ENCODE results near the gene KIF26B. TPM values are rescaled to one million over a fixed set of nuclear protein-coding genes. Genes with fewer than 3 reads are reported as not detected.

The KIF26B gene
- total RNA-seq, 2 donors from 2014 or later: 0.83 to 1.3 TPM

- Histone ChIP-seq H3K27me3 (no peaks in the 10 kb centered on the region), H3K4me3 (no peak overlapping the region), H3K36me3 (no peaks in the 10 kb centered on the region), H3K4me1 (no peaks in the 10 kb centered on the region), H3K27ac (no peak overlapping the region), H3K9me3 (peaks cover 0 to 5% of the 10 kb centered on the region in 2 donors)
- DNase-seq (ENCODE audit: low spot score): no peak
- no peak for TF ChIP-seq CTCF (IDR thresholded peaks at IDR 0.05)
These were observed 302.8 kb downstream of the KIF26B start for GRCh38 chr1:245457562-245457961.

- H3K36me3 ChIP-seq: no peaks in the 10 kb centered on the region
- TF ChIP-seq CTCF (IDR thresholded peaks at IDR 0.05): no peak
- H3K9me3 ChIP-seq: no peaks in the 10 kb centered on the region
- H3K4me3 ChIP-seq: no peak overlapping the region
- H3K4me1 ChIP-seq: no peaks in the 10 kb centered on the region
- H3K27ac ChIP-seq: no peak overlapping the region
- H3K27me3 ChIP-seq: no peaks in the 10 kb centered on the region
- DNase-seq (ENCODE audit: low spot score): no peak
These were observed 303.4 kb downstream of the KIF26B start for GRCh38 chr1:245458234-245458633.

GRCh38 chr1:245458761-245459174 lies 304.0 kb downstream of the KIF26B start:
- Histone ChIP-seq H3K27me3 (no peaks in the 10 kb centered on the region), H3K27ac (no peak overlapping the region), H3K36me3 (no peaks in the 10 kb centered on the region), H3K4me3 (no peak overlapping the region), H3K4me1 (no peaks in the 10 kb centered on the region), H3K9me3 (no peaks in the 10 kb centered on the region)
- no peak for TF ChIP-seq CTCF (IDR thresholded peaks at IDR 0.05)
- DNase-seq (ENCODE audit: low spot score): no peak

GRCh38 chr1:245459621-245460020 lies 304.8 kb downstream of the KIF26B start:
- Histone ChIP-seq H3K4me1 (no peaks in the 10 kb centered on the region), H3K27me3 (no peaks in the 10 kb centered on the region), H3K36me3 (no peaks in the 10 kb centered on the region), H3K4me3 (no peak overlapping the region), H3K27ac (no peak overlapping the region), H3K9me3 (no peaks in the 10 kb centered on the region)
- no peak for DNase-seq (ENCODE audit: low spot score)
- no peak for TF ChIP-seq CTCF (IDR thresholded peaks at IDR 0.05)

- no peaks in the 10 kb centered on the region for H3K4me1 ChIP-seq
- TF ChIP-seq CTCF (IDR thresholded peaks at IDR 0.05): no peak
- H3K9me3 ChIP-seq: no peaks in the 10 kb centered on the region
- H3K36me3 ChIP-seq: no peaks in the 10 kb centered on the region
- no peaks in the 10 kb centered on the region for H3K27me3 ChIP-seq
- no peak overlapping the region for H3K27ac ChIP-seq
- H3K4me3 ChIP-seq: no peak overlapping the region
- no peak for DNase-seq (ENCODE audit: low spot score)
These were observed 306.9 kb downstream of the KIF26B start for GRCh38 chr1:245461681-245462080.

- no peaks in the 10 kb centered on the region for H3K4me1 ChIP-seq
- H3K9me3 ChIP-seq: no peaks in the 10 kb centered on the region
- no peak overlapping the region for H3K4me3 ChIP-seq
- no peak overlapping the region for H3K27ac ChIP-seq
- DNase-seq (ENCODE audit: low spot score): no peak
- no peak for TF ChIP-seq CTCF (IDR thresholded peaks at IDR 0.05)
- H3K36me3 ChIP-seq: no peaks in the 10 kb centered on the region
- no peaks in the 10 kb centered on the region for H3K27me3 ChIP-seq
These were observed 307.4 kb downstream of the KIF26B start for GRCh38 chr1:245462161-245462560.
